Testis (tissue), 3 donors: ENCODE results near the gene ZNF516. TPM values are rescaled to one million over a fixed set of nuclear protein-coding genes. Genes with fewer than 3 reads are reported as not detected.

ENCODE experiments used
- DNase-seq: peaks from one replicate; pipeline ENCODE4 v3.0.0-alpha.2; 2019
- H3K27ac ChIP-seq, 2 donors: fragments of 200-600 bp; sonication (generic); one replicate each; pipeline ENCODE4 v1.5.1; 2019
- H3K27me3 ChIP-seq: fragments of 200-600 bp; sonication (generic); one replicate; pipeline ENCODE4 v1.5.1; 2019
- H3K36me3 ChIP-seq: fragments of 200-600 bp; sonication (generic); one replicate; pipeline ENCODE4 v1.5.1; 2017; ENCODE audit warnings: low read depth; ENCODE audit errors: missing control alignments
- H3K4me1 ChIP-seq: fragments of 200-600 bp; sonication (generic); one replicate; pipeline ENCODE4 v1.5.1; 2019
- H3K4me3 ChIP-seq, 2 donors: fragments of 200-600 bp; sonication (generic); one replicate each; pipeline ENCODE4 v1.5.1; 2017 to 2019
- H3K9me3 ChIP-seq: fragments of 200-600 bp; sonication (generic); one replicate; pipeline ENCODE4 v1.5.1; 2017
- CTCF ChIP-seq, 3 experiments: fragments of 450-650 bp in 2 of 3; fragments of 200-600 bp in 1 of 3; sonication (generic) in 1 of 3; IDR thresholded peaks; one replicate each; pipeline ENCODE4 v1.5.1; 2016 to 2019; ENCODE audit warnings: antibody characterized with exemption in 3 of 3, mild to moderate bottlenecking in 2 of 3, moderate library complexity in 1 of 3
- POLR2A ChIP-seq: fragments of 450-650 bp; IDR thresholded peaks from one replicate; pipeline ENCODE4 v1.6.1; 2017; ENCODE audit warnings: antibody characterized with exemption, mild to moderate bottlenecking, moderate library complexity
- WGBS, 2 donors: methylation state at CpG; one replicate each; pipeline ENCODE4 v1.1.5; 2018; 5-methylcytosine and 5-hydroxymethylcytosine counted together
- intact Hi-C: fragments of 100-400 bp; cut with DNase I; formaldehyde crosslinking; loops from one replicate; pipeline ENCODE4 v1.15.1; 2023; ENCODE audit warnings: low total_unique reads
- polyA plus RNA-seq: library from polyadenylated mRNA; stranded (reverse); fragments of 350-450 nt; fragmentation: Illumina TruSeq; extraction: RNeasy Lipid Tissue Mini Kit (QIAGEN cat#74804); gene quantifications from one replicate; pipeline ENCODE4 v1.2.3, GENCODE V29; 2014; ENCODE audit warnings: low read depth, low replicate concordance; ENCODE audit not compliant: insufficient read depth
- total RNA-seq, 2 donors: library from RNA; depleted of rRNA; stranded (reverse); fragments of >200 nt; gene quantifications; one replicate each; pipeline ENCODE4 v1.2.3, GENCODE V29; 2016

ZNF516 gene
- total and polyA plus RNA-seq, 3 donors from 2014 or later, result 79.0 to 212 (median 189) TPM

GRCh38 chr18:76492669-76493212 is 2.3 kb downstream of the ZNF516 start:
- Histone ChIP-seq H3K36me3 (no peaks in the 10 kb centered on the region), H3K4me1 (peaks cover 20% of the 10 kb centered on the region), H3K27me3 (no peaks in the 10 kb centered on the region), H3K9me3 (no peaks in the 10 kb centered on the region), H3K27ac (peak overlapping the region; percentile 91 to 98), H3K4me3 (peak overlapping the region; percentile 78 to 92)
- peak; percentile 100 for DNase-seq
- no peak for TF ChIP-seq CTCF (IDR thresholded peaks at IDR 0.05)
- no peak for TF ChIP-seq POLR2A
- 0% methylated on average over 18 to 30 of the region's 31 CpGs for WGBS, 2 donors
- intact Hi-C loops, result no loop called here

GRCh38 chr18:76491776-76492668 is 3.0 kb downstream of the ZNF516 start:
- Histone ChIP-seq H3K9me3 (no peaks in the 10 kb centered on the region), H3K4me1 (peaks cover 22% of the 10 kb centered on the region), H3K27ac (peak overlapping the region; percentile 91 to 98), H3K4me3 (peak overlapping the region; percentile 78 to 92), H3K27me3 (no peaks in the 10 kb centered on the region), H3K36me3 (no peaks in the 10 kb centered on the region)
- peak; percentile 68 for DNase-seq
- intact Hi-C loops, result no loop called here
- 0% methylated on average over 13 to 67 of the region's 70 CpGs for WGBS, 2 donors
- TF ChIP-seq CTCF (IDR thresholded peaks at IDR 0.05) (no peak), POLR2A (no peak)

- TF ChIP-seq POLR2A, result no peak
- TF ChIP-seq CTCF (IDR thresholded peaks at IDR 0.05), result no peak
- 0% methylated on average over 7 of the region's 31 CpGs; no CpG with 5 or more reads in 1 of the 2 donors for WGBS, 2 donors
- no peaks in the 10 kb centered on the region for H3K36me3 ChIP-seq
- intact Hi-C loops, result no loop called here
- peak overlapping the region; percentile 91 to 98 for H3K27ac ChIP-seq
- H3K4me3 ChIP-seq, result peak overlapping the region; percentile 78 to 92
- peak; percentile 92 for DNase-seq
- H3K4me1 ChIP-seq, result peaks cover 22% of the 10 kb centered on the region
- H3K27me3 ChIP-seq, result no peaks in the 10 kb centered on the region
- no peaks in the 10 kb centered on the region for H3K9me3 ChIP-seq
Measured at GRCh38 chr18:76491473-76491775, 3.6 kb downstream of the ZNF516 start.

- peak overlapping the region; percentile 78 to 92 for H3K4me3 ChIP-seq
- 1 to 2% methylated on average over 16 to 35 of the region's 73 CpGs for WGBS, 2 donors
- TF ChIP-seq POLR2A, result no peak
- no peak for TF ChIP-seq CTCF (IDR thresholded peaks at IDR 0.05)
- H3K27ac ChIP-seq, result peak overlapping the region; percentile 91 to 96
- H3K4me1 ChIP-seq, result peaks cover 22% of the 10 kb centered on the region
- peak; percentile 55 for DNase-seq
- H3K27me3 ChIP-seq, result no peaks in the 10 kb centered on the region
- H3K9me3 ChIP-seq, result no peaks in the 10 kb centered on the region
- intact Hi-C loops, result no loop called here
- no peaks in the 10 kb centered on the region for H3K36me3 ChIP-seq
Measured at GRCh38 chr18:76490670-76491472, 4.2 kb downstream of the ZNF516 start.
